A549 (cell line): Measurements from ENCODE around the gene POMT1.

Experiments
- ATOH8 ChIP-seq: fragments of 250-450 bp; sonication (Bioruptor Pico); IDR thresholded peaks from 2 replicates; pipeline ENCODE4 v1.5.0; 2020; ENCODE audit warnings: low read depth, mild to moderate bottlenecking, moderate library complexity
- POLR2A ChIP-seq: IDR thresholded peaks from 2 replicates; pipeline ENCODE4 v1.6.1; 2012; ENCODE audit warnings: mild to moderate bottlenecking, low read length
- ZSCAN20 ChIP-seq: fragments of 250-450 bp; sonication (Bioruptor Pico); IDR thresholded peaks from 2 replicates; pipeline ENCODE4 v1.8.0; 2022; ENCODE audit warnings: mild to moderate bottlenecking, moderate library complexity

DNA sequence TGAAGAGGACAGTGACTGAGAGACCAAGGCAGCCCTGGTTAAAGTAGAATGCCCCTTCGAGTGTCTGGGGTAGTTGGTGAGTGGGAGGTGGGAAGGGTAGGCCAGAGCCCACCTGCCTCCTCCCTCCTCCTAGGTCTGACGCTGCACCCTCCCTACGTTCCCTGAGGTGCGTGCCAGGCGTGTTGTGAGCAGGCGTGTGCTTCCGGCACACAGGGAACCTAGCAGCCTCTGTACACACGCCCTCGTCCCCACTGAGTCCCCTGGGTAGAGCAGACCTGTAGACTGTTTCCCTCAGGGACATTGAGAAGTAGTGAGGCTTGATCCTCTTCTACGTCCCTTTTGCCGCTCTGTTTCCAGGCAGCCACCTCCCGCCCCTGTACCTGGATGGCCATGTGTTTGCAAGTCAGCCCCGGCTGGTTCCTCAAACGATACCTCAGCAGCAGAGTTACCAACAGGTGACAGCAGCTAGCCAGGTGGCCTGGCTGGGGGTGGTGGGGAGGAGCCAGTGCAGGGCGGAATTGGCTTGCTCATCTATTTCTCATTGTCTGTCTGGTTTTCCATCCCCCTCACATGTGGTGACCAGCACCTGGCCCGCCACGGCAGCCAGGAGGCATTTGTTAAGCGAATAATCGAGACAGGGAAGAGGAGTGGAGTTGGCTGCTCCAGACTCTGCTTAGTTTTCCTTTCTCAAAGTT lies 16.8 kb upstream of the POMT1 start:
- TF ChIP-seq ATOH8 (CRISPR knock-in tag) (no peak), POLR2A (no peak), ZSCAN20 (CRISPR knock-in tag) (no peak)
